Type B pancreatic cell (in vitro differentiated cells): ENCODE measurements around the gene WFDC1. TPM values are rescaled to one million over a fixed set of nuclear protein-coding genes. Genes with fewer than 3 reads are reported as not detected.

Experiments
- DNase-seq: peaks from one replicate; pipeline ENCODE4 v3.0.0; 2021; ENCODE audit warnings: mixed read lengths; ENCODE audit not compliant: unreplicated experiment; ENCODE audit errors: extremely low spot score
- H3K27ac Mint-ChIP-seq: 2 replicates; pipeline ENCODE4 v1.8.0; 2021; ENCODE audit warnings: mild to moderate bottlenecking, mixed read lengths
- H3K27me3 Mint-ChIP-seq: 2 replicates; pipeline ENCODE4 v1.8.0; 2021; ENCODE audit warnings: mixed read lengths
- H3K36me3 Mint-ChIP-seq: 2 replicates; pipeline ENCODE4 v1.8.0; 2021; ENCODE audit warnings: mixed read lengths
- H3K4me1 Mint-ChIP-seq: one replicate; pipeline ENCODE4 v1.8.0; 2021; ENCODE audit warnings: mixed read lengths; ENCODE audit not compliant: unreplicated experiment
- H3K4me3 Mint-ChIP-seq: 2 replicates; pipeline ENCODE4 v1.8.0; 2021; ENCODE audit warnings: mild to moderate bottlenecking, mixed read lengths
- H3K9me3 Mint-ChIP-seq: 2 replicates; pipeline ENCODE4 v1.8.0; 2021; ENCODE audit warnings: mixed read lengths
- total RNA-seq: library from RNA; stranded (reverse); gene quantifications from 2 replicates; pipeline ENCODE4 v1.2.1, GENCODE V29; 2021; ENCODE audit warnings: low replicate concordance
- TF ChIP-seq, protein P1 (sequence below): fragments of 200-600 bp; sonication (generic); conservative IDR thresholded peaks from 2 replicates; pipeline ENCODE4 v1.5.0; 2021; ENCODE audit warnings: antibody characterized with exemption, mild to moderate bottlenecking

The WFDC1 gene
- total RNA-seq, 1 donor from 2014 or later, result 2.0 TPM

DNA sequence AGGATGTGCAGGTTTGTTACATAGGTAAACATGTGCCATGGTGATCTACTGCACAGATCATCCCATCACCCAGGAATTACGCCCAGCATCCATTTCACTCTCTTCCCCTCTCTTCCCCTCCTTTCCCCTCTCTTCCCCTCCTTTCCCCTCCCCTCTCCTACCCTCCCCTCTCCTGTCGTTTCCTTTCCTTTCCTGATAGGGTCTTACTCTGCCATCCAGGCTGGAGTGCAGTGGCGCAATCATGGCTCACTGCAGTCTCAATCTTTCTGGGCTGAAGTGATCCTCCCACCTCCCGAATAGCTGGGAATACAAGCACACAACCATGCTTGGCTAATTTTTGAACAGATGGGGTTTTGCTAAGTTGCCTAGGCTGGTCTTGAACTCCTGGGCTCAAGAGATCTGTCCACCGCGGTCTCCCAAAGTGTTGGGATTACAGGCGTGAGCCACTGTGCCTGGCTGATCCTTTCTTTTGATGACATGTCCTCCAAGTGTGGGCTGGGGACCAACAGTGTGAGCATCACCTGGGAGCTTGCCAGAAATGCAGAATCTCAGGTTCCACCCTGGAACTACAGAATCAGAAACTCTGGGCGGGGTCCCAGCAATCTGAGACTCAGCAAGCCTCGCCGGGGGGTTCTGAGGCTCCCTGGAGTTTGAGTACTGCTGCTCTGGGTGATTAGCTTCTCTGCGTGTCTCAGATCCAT is 84.5 kb downstream of the WFDC1 start:
- H3K27ac Mint-ChIP-seq, result no peak overlapping the region
- H3K4me3 Mint-ChIP-seq, result no peak overlapping the region
- no peak for DNase-seq
- no peaks in the 10 kb centered on the region for H3K36me3 Mint-ChIP-seq
- TF ChIP-seq, protein P1, sequence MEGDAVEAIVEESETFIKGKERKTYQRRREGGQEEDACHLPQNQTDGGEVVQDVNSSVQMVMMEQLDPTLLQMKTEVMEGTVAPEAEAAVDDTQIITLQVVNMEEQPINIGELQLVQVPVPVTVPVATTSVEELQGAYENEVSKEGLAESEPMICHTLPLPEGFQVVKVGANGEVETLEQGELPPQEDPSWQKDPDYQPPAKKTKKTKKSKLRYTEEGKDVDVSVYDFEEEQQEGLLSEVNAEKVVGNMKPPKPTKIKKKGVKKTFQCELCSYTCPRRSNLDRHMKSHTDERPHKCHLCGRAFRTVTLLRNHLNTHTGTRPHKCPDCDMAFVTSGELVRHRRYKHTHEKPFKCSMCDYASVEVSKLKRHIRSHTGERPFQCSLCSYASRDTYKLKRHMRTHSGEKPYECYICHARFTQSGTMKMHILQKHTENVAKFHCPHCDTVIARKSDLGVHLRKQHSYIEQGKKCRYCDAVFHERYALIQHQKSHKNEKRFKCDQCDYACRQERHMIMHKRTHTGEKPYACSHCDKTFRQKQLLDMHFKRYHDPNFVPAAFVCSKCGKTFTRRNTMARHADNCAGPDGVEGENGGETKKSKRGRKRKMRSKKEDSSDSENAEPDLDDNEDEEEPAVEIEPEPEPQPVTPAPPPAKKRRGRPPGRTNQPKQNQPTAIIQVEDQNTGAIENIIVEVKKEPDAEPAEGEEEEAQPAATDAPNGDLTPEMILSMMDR, result no peak
- H3K9me3 Mint-ChIP-seq, result no peaks in the 10 kb centered on the region
- peaks cover 7% of the 10 kb centered on the region for H3K4me1 Mint-ChIP-seq
- no peaks in the 10 kb centered on the region for H3K27me3 Mint-ChIP-seq

Other genes starting within 250 kb of the WFDC1 start
- 75.7 and 88.4 TPM in 2 replicates for gene MBTPS1, start 177.9 kb upstream of the WFDC1 start, total RNA-seq
- 22.9 and 36.4 TPM in 2 replicates for gene HSDL1, start 149.7 kb upstream of the WFDC1 start, total RNA-seq
- gene DNAAF1, start 149.6 kb upstream of the WFDC1 start, total RNA-seq, result 0.67 and 3.2 TPM in 2 replicates
- gene TAF1C, start 107.8 kb upstream of the WFDC1 start, total RNA-seq, result 66.9 and 83.7 TPM in 2 replicates
- not detected in 2 replicates for gene ADAD2, start 103.7 kb upstream of the WFDC1 start, total RNA-seq
- gene KCNG4, start 54.9 kb upstream of the WFDC1 start, total RNA-seq, result 0.12 and 0.17 TPM in 2 replicates
- 12.2 and 19.3 TPM in 2 replicates for gene ATP2C2, start 73.7 kb downstream of the WFDC1 start, total RNA-seq
- gene MEAK7, start 209.8 kb downstream of the WFDC1 start, total RNA-seq, result 28.5 and 30.3 TPM in 2 replicates